Psoas muscle (tissue), 8 donors: ENCODE measurements around the gene CTTNBP2. TPM values are rescaled to one million over a fixed set of nuclear protein-coding genes. Genes with fewer than 3 reads are reported as not detected.

Source experiments
- ATAC-seq, 4 donors: fragments of 200-7000 bp; cut with Tn5 transposase; one replicate each; pipeline ENCODE4 v1.9.1; 2020; ENCODE audit warnings: moderate library complexity in 3 of 4, mild to moderate bottlenecking in 2 of 4
- DNase-seq, 2 donors: peaks; one replicate each; pipeline ENCODE4 v3.0.0-alpha.2; 2020
- H3K27ac ChIP-seq: fragments of 200-600 bp; one replicate; pipeline ENCODE4 v1.8.0; 2022
- H3K27me3 ChIP-seq, 3 donors: fragments of 200-600 bp in 1 of 3; one replicate each; pipeline versions ENCODE4 v1.6.1 to v1.8.0; 2013 to 2022; ENCODE audit warnings: low read length in 2 of 3, mild to moderate bottlenecking in 2 of 3, moderate library complexity in 1 of 3; ENCODE audit not compliant: insufficient read depth in 3 of 3
- H3K36me3 ChIP-seq, 2 donors: fragments of 200-600 bp in 1 of 2; one replicate each; pipeline versions ENCODE4 v1.6.1 to v1.8.0; 2013 to 2022; ENCODE audit warnings: low read depth in 1 of 2, mild to moderate bottlenecking in 1 of 2, moderate library complexity in 1 of 2; ENCODE audit not compliant: insufficient read depth in 1 of 2
- H3K4me1 ChIP-seq: fragments of 200-600 bp; one replicate; pipeline ENCODE4 v1.8.0; 2022
- H3K4me3 ChIP-seq: fragments of 200-600 bp; one replicate; pipeline ENCODE4 v1.8.0; 2022; ENCODE audit warnings: mild to moderate bottlenecking
- H3K9me3 ChIP-seq: fragments of 200-600 bp; one replicate; pipeline ENCODE4 v1.8.0; 2022
- WGBS, 3 donors: extraction: QIAGEN DNeasy Blood & Tissue Kit; methylation state at CpG; one replicate each; pipeline versions ENCODE4 v1.1.6 to v1.1.7; 2013; 5-methylcytosine and 5-hydroxymethylcytosine counted together
- intact Hi-C, 2 donors: fragments of 100-400 bp; cut with DNase I; formaldehyde crosslinking; loops; one replicate each; pipeline versions ENCODE4 v1.11.0 to v1.14.2; 2022
- polyA plus RNA-seq, 3 donors: library from polyadenylated mRNA; stranded (reverse); fragments of 200-250 nt; gene quantifications; one replicate each; pipeline ENCODE4 v1.2.3, GENCODE V29; 2013
- total RNA-seq, 4 donors: library from RNA; stranded (reverse); fragmentation: NEBNext Ultra II Directional in 2 of 4; extraction: Animal tissue kit (Norgen Biotek cat#: 25700) in 2 of 4; gene quantifications; one replicate each; pipeline versions ENCODE4 v1.2.1 to v1.2.4, GENCODE V29; 2021 to 2023
- TF ChIP-seq, protein P1 (sequence below): fragments of 200-600 bp; IDR thresholded peaks from one replicate; pipeline ENCODE4 v1.8.0; 2022; ENCODE audit warnings: antibody characterized with exemption
- donor health status: healthy with polysubstance abuse.
- donor health status: DM: no; HTN: no; CAD: no; lungs with moderate emphysema.
- donor health status: Bipolar disorder and iron deficiency.
- donor health status: healthy.
- donor health status: DM: yes; HTN: yes; CAD: no.
- donor health status: DM: no; HTN: no; CAD: no.
- donor health status: DM: no; HTN: no; CAD: no.
- donor health status: DM: yes; HTN: yes; CAD: no.

CTTNBP2 gene
- total and polyA plus RNA-seq, 7 donors: 0.10 to 1.8 (median 0.38) TPM

DNA sequence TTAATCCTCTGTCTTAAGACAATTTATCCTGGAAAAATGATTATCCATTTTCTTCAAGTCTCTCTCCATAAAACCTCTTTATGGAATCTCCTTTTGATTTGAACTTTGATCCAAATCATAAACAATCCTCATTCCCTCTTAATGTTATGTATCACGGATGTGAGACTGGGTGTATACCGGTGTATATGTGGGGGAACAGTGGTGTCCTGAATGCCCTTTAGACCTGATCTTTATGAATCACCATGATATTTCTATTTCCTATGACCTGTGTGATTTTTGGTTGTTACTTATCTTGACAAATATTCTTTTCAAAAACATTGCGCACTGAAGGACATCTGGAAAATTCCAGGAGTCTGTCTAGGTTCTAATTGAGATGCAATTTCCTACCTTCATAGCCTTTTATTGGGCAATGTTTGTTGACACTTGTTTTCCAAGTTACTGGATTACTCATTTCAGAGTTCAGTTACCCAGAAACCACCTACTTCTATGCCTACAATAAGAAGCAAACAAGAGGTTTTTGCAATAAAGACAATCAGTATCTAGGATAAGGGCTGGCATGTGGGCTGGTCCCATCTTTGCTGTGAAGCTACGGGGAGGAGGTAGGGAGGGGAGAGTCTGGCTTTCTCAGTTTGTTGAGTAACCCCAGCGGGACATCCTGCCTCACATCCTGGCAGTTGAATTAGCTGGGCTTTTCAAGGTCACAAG, 190.4 kb downstream of the CTTNBP2 start:
- TF ChIP-seq, protein P1, sequence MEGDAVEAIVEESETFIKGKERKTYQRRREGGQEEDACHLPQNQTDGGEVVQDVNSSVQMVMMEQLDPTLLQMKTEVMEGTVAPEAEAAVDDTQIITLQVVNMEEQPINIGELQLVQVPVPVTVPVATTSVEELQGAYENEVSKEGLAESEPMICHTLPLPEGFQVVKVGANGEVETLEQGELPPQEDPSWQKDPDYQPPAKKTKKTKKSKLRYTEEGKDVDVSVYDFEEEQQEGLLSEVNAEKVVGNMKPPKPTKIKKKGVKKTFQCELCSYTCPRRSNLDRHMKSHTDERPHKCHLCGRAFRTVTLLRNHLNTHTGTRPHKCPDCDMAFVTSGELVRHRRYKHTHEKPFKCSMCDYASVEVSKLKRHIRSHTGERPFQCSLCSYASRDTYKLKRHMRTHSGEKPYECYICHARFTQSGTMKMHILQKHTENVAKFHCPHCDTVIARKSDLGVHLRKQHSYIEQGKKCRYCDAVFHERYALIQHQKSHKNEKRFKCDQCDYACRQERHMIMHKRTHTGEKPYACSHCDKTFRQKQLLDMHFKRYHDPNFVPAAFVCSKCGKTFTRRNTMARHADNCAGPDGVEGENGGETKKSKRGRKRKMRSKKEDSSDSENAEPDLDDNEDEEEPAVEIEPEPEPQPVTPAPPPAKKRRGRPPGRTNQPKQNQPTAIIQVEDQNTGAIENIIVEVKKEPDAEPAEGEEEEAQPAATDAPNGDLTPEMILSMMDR: no peak
- no peaks in the 10 kb centered on the region for H3K27me3 ChIP-seq
- no peaks in the 10 kb centered on the region for H3K4me1 ChIP-seq
- H3K9me3 ChIP-seq: no peaks in the 10 kb centered on the region
- 59 to 82% (median 78%) methylated on average over 5 of the region's 5 CpGs for WGBS, 3 donors
- ATAC-seq: no peak
- H3K27ac ChIP-seq: no peak overlapping the region
- H3K36me3 ChIP-seq: no peaks in the 10 kb centered on the region
- intact Hi-C loops: no loop called here
- DNase-seq: no peak
- H3K4me3 ChIP-seq: no peak overlapping the region

DNA sequence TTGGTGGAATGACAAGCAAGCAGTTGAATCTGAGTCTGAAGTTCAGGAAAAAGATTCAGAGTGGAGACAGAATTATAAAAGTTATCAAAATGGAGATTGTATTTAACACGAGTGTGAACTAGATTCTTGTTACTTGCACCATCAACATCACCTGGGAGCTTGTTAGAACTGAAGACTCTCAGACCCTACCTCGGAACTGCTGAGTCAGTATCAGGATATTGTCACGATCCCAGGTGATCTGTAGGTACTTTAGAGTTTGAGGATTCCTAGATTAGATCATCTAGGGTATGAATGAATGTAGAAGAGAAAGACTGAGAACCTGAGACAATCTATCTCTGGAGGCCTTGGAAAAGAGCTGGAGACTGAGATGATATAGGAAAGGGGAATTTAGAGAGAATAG, 194.1 kb downstream of the CTTNBP2 start:
- WGBS, 3 donors: 78 to 84% (median 81%) methylated on average over 3 of the region's 3 CpGs
- intact Hi-C loops: loop anchor here in 1 of 2 donors (5.0 kb wide), 1 partner anchor 1857 kb away; no protein-coding TSS in a partner anchor

DNA sequence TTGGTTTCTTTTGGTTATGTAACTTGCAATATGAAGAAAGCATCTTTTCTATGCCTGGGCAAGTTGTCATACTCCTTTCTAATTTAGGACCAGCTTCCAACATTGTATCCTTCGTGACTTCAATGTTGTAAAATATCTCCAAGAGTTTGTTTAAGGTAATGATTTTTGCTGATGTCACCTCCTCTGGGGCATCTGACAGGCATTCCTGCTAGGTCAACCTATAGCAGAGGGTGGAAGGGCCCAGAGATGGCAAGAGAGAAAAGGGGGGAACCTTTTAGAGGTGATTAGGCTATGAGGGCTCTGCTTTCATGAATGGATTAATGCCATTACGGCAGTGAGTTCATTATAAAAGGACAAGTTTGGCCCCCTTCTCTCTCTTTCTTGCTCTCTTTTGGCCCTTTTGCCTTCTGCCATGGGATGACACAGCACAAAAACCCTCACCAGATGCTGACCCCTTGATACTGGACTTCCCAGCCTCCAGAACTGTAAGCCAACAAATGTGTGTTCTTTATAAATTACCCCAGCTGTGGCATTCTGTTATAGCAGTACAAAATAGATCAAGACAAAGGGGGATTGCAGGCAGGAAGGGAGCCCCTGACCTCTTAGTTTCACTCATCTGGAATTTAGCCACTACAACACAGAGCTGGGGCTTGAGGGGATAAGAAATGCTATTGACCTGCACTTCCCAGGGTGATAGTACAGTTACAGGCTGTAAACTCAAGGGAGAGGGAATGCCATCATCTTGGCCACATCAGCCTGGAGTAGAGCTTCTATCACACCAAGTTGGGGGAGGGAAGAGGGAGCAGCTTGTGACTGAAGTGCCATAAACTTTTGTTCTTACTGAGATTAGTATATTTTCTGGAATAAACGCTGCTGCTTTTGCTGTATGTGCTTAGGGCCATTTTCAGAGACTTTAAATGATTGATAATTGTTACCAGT, 197.5 kb downstream of the CTTNBP2 start:
- no peaks in the 10 kb centered on the region for H3K4me1 ChIP-seq
- DNase-seq (no peak), ATAC-seq (no peak)
- TF ChIP-seq, protein P1: no peak
- 43 to 53% (median 48%) methylated on average over 3 of the region's 3 CpGs for WGBS, 3 donors
- H3K36me3 ChIP-seq: no peaks in the 10 kb centered on the region
- no peaks in the 10 kb centered on the region for H3K9me3 ChIP-seq
- H3K4me3 ChIP-seq: no peak overlapping the region
- H3K27ac ChIP-seq: no peak overlapping the region
- no peaks in the 10 kb centered on the region for H3K27me3 ChIP-seq
- intact Hi-C loops: loop anchor here in 1 of 2 donors (5.0 kb wide), 1 partner anchor 1853 kb away; no protein-coding TSS in a partner anchor

More for the DNA sequence above, 194.1 kb downstream of the CTTNBP2 start:
- H3K9me3 ChIP-seq: no peaks in the 10 kb centered on the region
- H3K4me1 ChIP-seq: no peaks in the 10 kb centered on the region
- H3K27ac ChIP-seq: no peak overlapping the region
- TF ChIP-seq, protein P1: no peak
- ATAC-seq (no peak), DNase-seq (no peak)
- H3K4me3 ChIP-seq: no peak overlapping the region
- H3K27me3 ChIP-seq: no peaks in the 10 kb centered on the region
- H3K36me3 ChIP-seq: no peaks in the 10 kb centered on the region

DNA sequence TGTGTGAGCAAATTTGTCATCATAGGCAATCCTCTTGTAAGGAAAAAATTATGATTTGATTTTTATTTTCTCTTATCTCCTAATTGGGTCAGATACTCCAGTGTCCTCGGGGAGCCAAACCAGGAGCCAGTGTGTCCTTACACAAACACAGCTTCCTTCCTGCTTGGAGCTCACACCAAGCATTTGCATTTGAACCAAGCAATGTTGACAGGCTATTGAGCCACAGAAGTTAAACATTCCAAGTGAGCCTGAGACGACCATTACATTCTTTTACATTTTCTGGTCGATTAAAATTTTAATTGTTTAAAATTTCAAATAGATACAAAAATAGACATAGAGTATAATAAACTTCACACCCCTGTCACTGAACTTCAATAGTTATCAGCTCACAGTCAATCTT, 198.6 kb downstream of the CTTNBP2 start:
- no peaks in the 10 kb centered on the region for H3K27me3 ChIP-seq
- ATAC-seq (no peak), DNase-seq (no peak)
- H3K36me3 ChIP-seq: no peaks in the 10 kb centered on the region
- TF ChIP-seq, protein P1: no peak
- H3K27ac ChIP-seq: no peak overlapping the region
- no peaks in the 10 kb centered on the region for H3K4me1 ChIP-seq
- no peak overlapping the region for H3K4me3 ChIP-seq
- WGBS, 3 donors: 6 to 9% (median 6%) methylated on average over 3 of the region's 3 CpGs
- no peaks in the 10 kb centered on the region for H3K9me3 ChIP-seq
- intact Hi-C loops: loop anchor here in 1 of 2 donors (5.0 kb wide), 1 partner anchor 1852 kb away; no protein-coding TSS in a partner anchor
